ENCODE data around the gene OTOP1. TPM values are rescaled to one million over a fixed set of nuclear protein-coding genes. Genes with fewer than 3 reads are reported as not detected.
"Not testable (repeated sequence)": the region's sequence is repeated elsewhere in the genome, so short reads cannot be mapped to it uniquely, and the experiment has no call there.

The OTOP1 gene, protein sequence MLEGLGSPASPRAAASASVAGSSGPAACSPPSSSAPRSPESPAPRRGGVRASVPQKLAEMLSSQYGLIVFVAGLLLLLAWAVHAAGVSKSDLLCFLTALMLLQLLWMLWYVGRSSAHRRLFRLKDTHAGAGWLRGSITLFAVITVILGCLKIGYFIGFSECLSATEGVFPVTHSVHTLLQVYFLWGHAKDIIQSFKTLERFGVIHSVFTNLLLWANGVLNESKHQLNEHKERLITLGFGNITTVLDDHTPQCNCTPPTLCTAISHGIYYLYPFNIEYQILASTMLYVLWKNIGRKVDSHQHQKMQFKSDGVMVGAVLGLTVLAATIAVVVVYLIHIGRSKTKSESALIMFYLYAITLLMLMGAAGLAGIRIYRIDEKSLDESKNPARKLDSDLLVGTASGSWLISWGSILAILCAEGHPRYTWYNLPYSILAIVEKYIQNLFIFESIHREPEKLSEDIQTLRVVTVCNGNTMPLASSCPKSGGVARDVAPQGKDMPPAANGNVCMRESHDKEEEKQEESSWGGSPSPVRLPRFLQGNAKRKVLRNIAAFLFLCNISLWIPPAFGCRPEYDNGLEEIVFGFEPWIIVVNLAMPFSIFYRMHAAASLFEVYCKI
- total RNA-seq (2014; rRNA removed; shearing (Covaris generic)), result not detected in 2 replicates

DNA sequence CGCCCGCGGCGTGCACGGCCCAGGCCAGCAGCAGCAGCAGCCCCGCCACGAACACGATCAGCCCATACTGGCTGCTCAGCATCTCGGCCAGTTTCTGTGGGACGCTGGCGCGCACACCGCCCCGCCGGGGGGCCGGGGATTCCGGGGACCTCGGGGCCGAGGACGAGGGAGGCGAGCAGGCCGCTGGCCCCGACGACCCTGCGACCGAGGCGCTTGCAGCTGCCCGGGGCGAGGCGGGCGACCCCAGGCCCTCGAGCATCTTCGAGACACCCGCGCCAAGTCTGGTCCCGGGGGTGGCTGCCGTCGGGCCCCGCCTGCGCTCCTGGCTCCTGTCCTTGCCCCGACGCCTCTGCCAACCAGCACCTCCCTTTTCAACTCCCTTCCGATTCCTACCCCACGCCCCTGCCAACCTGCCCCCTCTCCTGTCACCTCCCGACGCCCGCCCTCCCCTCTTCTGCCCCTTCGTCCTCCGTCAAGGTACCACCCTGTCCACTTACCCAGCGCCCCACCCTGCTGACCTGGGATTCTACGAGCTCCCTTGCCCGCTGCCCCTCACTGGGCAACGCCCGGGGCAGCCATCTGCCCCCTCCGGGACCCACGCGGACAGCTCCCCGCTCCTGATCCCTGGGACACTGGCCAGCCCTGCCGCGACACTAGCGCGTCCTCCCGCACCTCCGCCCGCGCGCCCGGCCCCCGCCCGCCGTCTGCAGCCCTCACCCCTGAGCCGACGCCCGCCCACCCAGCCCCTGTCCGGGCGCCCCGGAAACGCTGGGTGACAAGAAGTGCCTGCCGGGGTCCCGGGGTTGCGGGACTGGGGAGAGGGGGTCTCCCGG, at the start of gene OTOP1:
Gene OTOP1 (minus strand): TSS at position 324 of the 833 bp plus-strand sequence. CDS start 65 bp downstream, at position 259.
- DNase-seq (ENCODE audit: low read depth), result no peak

DNA sequence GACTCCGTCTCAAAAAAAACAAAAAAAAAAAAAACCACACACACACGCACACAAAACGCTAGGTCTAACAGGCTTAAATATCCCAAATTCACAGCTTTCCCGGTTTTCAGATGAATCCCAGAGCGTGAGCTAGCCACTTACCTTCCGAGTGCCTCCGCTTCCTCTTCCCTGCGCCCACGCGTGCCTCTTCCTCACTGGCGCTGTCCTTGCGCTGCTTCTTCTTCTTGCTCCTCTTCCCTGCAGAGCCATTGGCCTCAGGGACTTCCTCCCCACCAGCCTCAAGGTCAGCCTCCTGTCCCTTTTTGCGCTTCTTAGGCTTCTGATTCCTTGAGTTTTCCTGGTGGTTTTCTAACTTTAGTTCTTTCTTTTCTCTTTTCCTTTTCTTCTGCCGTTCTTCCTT, 47.5 kb upstream of the OTOP1 start:
- no peak for DNase-seq (ENCODE audit: low read depth)

DNA sequence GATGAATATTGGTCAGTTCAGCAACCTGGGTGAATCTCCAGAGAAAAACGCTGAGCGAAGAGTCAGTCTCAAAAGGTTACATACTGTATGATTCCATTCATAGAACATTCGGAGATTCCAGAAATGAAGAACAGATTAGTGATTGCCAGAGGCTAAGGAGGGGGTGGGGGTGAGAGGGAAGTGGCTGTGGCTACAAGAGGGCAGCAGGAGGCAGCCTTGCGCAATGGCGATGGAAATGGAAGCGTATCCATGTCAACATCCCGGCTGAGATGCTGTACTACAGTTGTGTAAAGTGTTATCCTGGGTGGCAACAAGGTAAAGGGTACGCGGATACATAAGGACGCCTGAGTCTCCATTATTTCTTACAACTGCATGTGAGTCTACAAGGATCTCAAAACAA, 45.2 kb upstream of the OTOP1 start:
- DNase-seq (ENCODE audit: low read depth), result peak; percentile 57

DNA sequence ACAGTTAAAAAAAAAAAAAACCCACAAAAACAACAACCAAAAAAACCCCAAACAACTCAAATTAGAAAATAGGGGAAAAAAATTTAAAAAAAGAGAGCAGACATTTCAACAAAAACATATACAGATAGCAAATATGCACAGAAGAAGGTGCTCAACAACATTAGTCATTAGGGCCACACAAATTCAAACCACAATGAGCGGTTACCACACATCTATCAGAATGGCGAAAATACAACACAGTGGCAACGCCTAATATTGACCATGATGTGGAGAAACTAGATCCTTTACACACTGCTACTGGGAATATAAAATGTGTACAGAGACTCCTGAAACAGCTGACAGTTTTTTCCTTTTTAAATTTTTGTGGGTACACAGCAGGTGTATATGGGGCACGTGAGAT, 43.8 kb upstream of the OTOP1 start:
- DNase-seq (ENCODE audit: low read depth), result no peak

DNA sequence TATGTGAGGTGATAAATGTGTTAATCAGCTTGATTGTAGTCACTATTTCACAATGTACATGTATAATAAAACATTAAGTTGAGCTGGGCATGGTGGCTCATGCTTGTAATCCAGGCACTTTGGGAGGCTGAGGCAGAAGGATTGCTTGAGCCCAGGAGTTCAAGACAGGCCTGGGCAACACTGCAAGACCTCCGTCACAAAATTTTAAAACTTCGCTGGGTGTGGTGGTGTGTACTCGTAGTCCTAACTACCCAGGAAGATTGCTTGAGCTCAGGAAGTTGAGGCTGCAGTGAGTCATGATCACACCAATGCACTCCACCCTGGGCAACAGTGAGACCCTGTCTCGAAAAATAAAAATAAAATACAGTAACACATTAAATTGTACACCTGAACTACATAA, 43.1 kb upstream of the OTOP1 start:
- peak; percentile 50 for DNase-seq (ENCODE audit: low read depth)

DNA sequence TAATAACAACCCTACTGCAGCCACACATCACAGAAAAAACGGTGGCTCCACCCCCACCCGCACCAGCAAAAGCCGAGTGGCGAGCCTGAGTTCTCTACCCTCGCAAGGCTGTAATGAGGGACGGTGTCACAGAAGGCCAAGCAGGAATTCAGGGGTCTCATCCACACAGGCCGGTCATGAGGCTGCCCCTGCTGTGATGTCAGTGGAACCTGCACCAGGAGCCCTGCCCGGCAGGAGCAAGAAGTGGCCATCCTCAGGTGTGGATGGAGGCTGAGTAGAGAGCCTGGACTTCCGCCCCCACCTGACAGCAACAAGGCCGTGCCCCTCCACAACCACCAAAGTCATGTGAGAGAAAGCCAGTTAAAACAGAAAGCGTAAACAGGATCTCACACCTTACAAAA, 42.6 kb upstream of the OTOP1 start:
- DNase-seq (ENCODE audit: low read depth), result no peak

DNA sequence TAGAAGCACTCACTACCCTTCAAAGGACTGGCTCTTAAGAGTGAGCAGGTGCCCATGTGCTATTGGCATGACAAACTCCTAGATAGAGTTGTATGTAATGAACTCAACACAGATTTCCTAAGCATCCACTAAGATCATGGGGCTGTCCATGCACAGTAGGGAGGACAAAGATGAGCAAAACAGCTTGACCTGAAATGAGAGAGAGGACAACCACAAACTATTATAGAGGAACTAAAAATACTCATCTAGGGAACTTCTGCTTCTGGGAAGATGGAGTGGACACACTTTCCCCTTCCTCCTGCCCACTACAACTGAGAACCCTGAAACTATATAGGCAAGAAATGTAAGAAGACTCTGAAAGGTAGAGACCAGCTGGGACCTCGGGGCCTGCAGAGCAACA, 42.0 kb upstream of the OTOP1 start:
- no peak for DNase-seq (ENCODE audit: low read depth)

DNA sequence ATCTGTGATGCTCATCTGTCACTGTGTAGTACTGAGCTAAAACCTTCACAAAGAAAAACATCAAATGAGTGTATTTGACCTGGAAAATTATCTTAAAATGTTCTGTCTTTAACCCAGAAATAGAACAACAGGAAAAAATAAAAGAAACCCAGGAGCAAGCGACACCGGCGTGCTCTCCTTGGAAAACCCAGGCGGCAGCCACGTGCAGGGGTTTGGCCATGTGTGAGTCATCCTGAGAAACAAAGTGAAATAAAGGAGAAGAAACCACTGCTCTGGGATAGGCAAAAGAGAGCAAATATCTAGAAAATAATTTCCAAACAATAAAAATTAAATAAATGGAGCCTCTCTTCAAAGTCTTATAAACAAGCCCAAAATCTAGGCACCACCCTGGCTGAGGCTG, 41.3 kb upstream of the OTOP1 start:
- peak; percentile 47 for DNase-seq (ENCODE audit: low read depth)

DNA sequence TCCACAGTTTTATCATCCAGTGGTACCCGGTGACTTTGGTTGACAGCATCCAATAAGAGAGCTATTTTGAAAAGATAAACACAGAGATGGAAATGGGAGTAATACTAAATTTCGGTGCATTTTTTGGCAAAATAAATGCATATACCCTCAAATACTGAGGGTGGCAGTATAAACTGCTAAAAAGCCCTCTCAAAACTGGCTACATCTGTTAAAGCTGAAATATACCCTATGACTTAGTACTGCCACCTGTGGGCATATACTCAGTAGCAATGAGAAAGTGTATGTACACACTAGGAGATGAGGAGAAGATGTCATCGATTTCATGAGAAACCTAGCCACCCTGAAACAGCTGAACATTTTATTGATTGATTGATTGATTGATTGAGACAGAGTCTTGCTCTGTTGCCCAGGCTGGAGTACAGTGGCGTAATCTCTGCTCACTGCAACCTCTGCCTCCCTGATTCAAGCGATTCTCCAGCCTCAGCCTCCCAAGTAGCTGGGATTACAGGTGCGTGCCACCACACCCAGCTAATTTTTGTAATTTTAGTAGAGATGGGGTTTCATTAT, 33.5 kb upstream of the OTOP1 start:
- peak; percentile 65 for DNase-seq (ENCODE audit: low read depth)

DNA sequence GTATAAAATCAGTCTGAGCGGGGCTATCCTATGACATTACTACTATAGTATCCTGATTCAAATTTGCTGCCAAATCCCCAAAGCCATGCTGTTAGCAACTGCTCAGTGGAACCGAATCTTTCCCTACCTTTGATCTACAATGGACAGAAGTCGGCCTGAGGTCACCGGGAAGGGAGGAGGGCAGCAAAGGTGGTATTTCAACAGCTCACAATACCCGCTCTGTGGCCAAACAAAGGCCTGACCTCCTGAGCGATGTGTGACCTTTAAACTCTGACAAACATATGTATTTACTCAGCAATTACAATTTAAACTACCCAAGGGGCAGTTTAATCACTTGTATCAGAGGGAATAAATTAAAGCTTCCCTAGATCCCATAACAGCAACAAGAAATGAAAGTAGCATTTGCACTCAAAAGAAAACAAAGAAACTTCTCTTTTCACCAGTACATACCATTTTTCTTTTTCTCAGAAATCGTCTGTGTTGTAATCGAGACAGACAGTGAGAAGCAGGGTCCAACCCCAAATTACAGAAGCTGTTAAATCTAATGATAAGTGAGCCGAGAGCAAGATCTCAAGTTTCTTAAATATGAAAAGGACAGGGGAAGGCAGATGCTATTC, 32.9 kb upstream of the OTOP1 start:
- no peak for DNase-seq (ENCODE audit: low read depth)

DNA sequence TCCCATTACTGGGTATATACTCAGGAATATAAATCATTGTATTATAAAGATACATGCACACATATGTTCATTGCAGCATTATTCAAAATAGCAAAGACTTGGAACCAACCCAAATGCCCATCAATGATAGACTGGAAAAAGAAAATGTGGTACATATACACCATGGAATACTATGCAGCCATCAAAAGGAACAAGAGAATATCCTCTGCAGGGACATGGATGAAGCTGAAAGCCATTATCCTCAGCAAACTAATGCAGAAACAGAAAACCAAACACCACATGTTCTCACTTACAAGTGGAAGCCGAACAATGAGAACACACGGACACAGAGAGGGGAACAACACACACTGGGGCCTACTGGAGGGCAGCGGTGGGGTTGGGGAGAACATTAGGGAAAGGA, 31.0 kb upstream of the OTOP1 start:
- DNase-seq (ENCODE audit: low read depth), result not testable (repeated sequence)

DNA sequence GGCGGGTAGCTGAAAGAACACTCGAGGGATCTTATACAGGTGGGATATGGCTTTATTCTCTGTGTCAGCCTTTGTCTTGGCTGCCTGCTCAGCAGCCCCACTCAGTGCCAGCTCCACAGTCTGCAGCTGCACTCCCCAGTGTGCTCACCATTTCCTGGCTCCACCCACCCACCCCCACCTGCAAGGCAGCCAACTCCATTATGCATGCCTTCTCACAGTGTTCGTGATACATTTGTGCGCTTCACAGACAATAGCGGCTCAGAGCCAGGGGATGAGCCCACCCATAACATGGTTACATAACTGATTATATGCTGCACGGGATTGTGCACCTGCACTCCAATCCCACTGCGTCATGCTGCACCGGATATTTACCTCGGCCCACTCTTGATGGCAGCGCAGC, 30.1 kb upstream of the OTOP1 start:
- DNase-seq (ENCODE audit: low read depth), result no peak

DNA sequence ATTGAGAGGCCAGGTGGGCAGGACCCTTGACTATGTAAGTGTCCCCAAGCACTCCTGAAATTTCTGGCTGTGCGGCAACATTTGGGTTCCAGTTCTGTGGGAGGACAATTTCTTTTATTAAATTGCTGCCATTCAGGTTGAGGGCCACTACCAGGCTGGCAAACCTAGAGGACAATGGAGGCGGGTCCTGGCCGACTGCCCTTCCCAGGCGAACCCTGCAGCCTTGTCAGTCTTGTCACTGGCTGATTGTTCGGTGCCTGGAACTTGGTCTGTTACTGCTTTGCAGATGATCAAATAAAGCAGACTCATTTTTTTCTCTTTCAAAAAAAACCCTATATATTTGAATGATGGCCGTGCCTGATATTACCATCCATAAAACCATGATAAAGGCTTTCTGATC, 27.9 kb upstream of the OTOP1 start:
- DNase-seq (ENCODE audit: low read depth), result no peak

DNA sequence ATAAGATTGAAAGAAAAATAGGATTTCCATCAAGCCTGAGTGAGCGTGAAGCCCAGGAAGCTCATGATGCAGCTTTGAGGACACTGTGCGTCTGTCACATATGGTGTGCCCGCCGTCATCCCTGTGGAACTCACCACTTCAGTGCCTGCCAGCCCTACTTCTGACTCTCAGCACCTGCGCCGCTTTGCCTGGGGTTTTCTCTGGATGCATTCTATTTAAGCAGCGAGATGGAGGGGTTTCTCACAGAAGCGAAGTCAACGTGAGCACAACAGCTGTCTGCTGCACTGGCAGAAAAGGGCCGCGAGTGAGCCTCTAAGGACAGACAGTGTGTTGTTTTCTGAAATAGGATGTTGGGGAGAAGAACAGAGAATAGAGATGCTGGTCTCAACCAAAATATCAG, 27.5 kb upstream of the OTOP1 start:
- no peak for DNase-seq (ENCODE audit: low read depth)

DNA sequence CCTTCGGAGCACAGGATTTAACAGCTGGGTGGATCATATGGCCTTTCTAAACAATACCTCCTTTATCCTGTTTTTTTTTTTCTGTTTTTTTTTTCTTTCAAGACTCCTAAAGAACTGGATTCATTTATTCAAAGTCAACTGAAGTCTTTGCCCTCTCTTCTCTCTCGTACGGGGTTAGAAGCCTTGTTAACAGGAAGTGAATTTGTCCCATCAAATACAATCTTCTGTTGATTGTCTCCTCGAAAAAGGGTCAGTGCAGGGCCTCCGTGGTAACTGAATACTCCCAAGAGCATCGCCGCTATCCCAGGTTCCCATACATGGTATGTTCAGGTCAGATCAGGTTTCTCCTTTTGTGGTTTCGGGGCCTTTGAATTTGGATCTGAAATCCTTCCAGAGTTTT, 23.1 kb upstream of the OTOP1 start:
- DNase-seq (ENCODE audit: low read depth), result no peak

DNA sequence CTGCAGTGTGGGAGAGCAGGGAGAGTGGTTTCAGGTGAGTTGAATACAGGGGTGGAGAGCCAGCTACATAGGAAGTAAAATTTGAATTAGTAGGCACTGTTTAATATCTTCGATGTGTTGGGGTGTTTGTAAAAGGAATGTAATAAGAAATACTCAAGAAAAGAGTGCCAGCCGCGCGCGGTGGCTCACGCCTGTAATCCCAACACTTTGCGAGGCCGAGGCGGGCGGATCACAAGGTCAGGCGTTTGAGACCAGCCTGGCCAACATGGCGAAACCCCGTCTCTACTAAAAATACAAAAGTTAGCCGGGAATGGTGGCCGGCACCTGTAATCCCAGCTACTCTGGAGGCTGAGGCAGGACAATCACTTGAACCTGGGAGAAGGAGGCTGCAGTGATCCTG, 22.6 kb upstream of the OTOP1 start:
- DNase-seq (ENCODE audit: low read depth), result not testable (repeated sequence)

DNA sequence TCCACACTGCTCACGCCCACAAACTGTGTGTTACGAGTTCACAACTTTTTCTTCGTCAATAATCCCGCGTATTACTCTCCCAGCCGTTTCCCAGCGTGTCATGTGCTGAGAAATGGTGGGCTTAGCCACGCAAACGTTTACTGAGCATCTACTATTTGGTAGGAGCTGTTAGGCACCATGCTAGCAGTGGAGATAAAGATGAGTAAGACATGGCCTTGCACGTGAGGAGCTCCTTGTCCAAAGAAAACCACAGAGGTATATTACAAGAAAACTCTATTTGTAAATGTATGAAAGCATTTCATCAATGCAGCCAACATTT, 22.1 kb upstream of the OTOP1 start:
- no peak for DNase-seq (ENCODE audit: low read depth)

DNA sequence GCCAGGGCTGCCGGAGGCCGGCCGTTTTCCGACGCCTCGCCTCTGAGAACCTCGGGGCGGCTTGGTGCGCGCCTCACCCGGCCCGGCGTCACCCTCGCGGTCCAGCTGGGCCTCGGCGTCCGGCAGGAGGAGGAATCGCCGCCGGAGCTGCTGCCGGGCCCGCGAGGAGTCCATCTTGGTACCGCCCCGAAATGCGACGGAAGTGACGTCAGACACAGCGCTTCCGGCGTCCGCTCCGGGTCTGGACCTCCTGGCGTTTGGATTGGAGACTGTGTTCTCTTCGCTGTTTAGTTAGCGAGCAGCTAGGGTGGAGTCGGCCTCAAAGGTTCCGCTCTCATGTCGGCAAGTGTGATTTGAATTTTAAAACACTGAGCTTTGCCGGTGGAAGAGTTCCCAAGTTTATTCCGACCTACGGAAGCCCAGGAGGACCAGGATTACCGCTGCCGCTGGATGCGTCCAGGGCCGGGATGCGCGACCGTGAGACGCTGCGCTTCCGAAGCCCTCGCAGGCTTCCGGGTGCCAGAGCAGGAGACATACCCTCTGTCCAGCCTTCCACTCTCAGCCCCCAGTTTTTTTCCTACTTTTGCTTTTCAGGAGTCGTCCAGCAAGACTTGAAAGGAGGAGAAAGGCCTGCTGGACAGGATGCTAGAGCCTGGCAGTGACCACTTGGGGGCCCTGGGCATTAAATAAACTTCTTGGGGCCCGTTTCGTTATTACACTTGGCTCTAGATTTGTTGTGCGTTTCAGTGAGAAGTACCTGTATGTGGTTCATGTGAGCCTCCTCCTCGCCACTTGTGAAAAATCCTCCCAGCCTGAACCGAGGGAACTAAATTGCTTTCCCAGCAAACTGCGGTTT, 21.5 kb upstream of the OTOP1 start, which contains the start of gene TMEM128:
Gene TMEM128 (minus strand): TSS at position 195 of the 856 bp plus-strand sequence. CDS start 21 bp downstream, at position 174.
- DNase-seq (ENCODE audit: low read depth), result peak; percentile 89

DNA sequence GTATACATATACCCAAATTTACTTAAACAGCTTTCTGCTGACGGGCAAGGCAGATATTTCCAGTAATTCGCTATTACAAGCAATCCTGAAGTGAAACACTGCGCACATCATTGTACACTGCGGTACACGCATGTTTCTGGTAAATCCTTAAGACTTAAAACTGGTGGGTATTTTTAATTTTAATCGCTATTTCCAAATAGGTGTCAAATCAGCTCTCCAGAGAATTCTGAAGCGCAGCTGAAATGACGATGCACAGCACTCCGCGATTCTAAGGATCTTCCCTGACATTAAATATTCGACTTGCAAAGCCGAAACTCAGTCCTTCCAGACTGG, 20.9 kb upstream of the OTOP1 start:
- no peak for DNase-seq (ENCODE audit: low read depth)

DNA sequence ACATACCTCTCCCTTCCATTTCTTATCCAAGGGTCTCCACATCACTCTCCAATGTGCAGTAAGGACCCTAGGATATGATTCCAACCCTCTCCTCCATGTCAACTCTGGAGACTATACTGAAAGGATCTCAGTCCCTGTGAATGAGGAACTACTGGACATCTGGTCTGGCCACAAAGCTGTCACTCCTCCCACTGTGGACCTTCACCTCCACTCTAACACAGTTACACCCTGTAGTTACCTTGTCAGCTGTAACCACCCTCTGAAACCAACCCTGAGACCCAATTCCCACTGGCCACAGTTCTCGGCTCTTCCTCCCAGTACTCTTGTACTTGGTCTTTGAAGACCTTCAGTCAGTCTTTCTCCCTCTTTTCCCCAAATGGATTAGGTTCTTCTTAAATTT, 18.4 kb upstream of the OTOP1 start:
- DNase-seq (ENCODE audit: low read depth), result no peak

DNA sequence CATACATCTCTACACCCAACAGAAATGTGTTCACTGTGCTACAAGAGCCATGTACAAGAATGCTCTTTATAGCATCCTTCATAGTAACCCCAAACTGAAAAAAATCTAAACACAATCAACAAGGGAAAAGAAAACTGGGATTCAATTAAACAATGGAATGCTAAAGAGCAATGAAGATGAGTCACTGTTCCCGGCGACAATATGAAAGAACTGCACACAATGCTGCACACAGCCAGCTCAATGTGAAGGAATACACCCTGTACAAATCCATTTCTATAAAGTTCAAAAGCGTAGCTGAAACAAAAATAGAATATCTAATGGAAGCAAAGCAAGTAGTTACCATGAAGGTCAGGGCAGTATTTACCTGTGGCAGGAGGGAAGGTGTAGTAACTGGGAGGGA, 12.8 kb upstream of the OTOP1 start:
- not testable (repeated sequence) for DNase-seq (ENCODE audit: low read depth)

Measured in RPMI7951 (cell line).